GM19372 (cell line): Measurements from ENCODE around the gene MTREX.

Experiments
- ATAC-seq: cut with Tn5 transposase; IDR thresholded peaks from one replicate; pipeline ENCODE4 v1.9.1; 2021; ENCODE audit warnings: mild to moderate bottlenecking, low read depth, moderate library complexity; ENCODE audit not compliant: unreplicated experiment

The MTREX gene

GRCh38 chr5:55418994-55419968 is 111.5 kb downstream of the MTREX start:
- no peak for ATAC-seq

- ATAC-seq, result peak; percentile 94
These were observed 113.3 kb downstream of the MTREX start for GRCh38 chr5:55421074-55421529.

GRCh38 chr5:55426455-55426854 is 118.7 kb downstream of the MTREX start:
- ATAC-seq, result no peak

GRCh38 chr5:55427157-55427556 is 119.4 kb downstream of the MTREX start:
- ATAC-seq, result no peak

GRCh38 chr5:55429221-55429612 is 121.4 kb downstream of the MTREX start:
- ATAC-seq, result no peak

- ATAC-seq, result no peak
These were observed 121.9 kb downstream of the MTREX start for GRCh38 chr5:55429613-55430253.

GRCh38 chr5:55432549-55432948 is 124.8 kb downstream of the MTREX start:
- ATAC-seq, result no peak

- no peak for ATAC-seq
These were observed 129.7 kb downstream of the MTREX start for GRCh38 chr5:55437452-55437851.

GRCh38 chr5:55437859-55438206 is 130.0 kb downstream of the MTREX start:
- no peak for ATAC-seq

GRCh38 chr5:55438998-55439397 is 131.2 kb downstream of the MTREX start:
- no peak for ATAC-seq

- ATAC-seq, result no peak
These were observed 132.4 kb downstream of the MTREX start for GRCh38 chr5:55440188-55440646.

- no peak for ATAC-seq
These were observed 133.4 kb downstream of the MTREX start for GRCh38 chr5:55441107-55441771.

- no peak for ATAC-seq
These were observed 134.2 kb downstream of the MTREX start for GRCh38 chr5:55441954-55442353.

GRCh38 chr5:55445791-55446190 is 138.0 kb downstream of the MTREX start:
- no peak for ATAC-seq

- no peak for ATAC-seq
These were observed 139.0 kb downstream of the MTREX start for GRCh38 chr5:55446640-55447351.

- no peak for ATAC-seq
These were observed 142.4 kb downstream of the MTREX start for GRCh38 chr5:55450050-55450765.

GRCh38 chr5:55451976-55452375 is 144.2 kb downstream of the MTREX start:
- ATAC-seq, result no peak

- no peak for ATAC-seq
These were observed 145.4 kb downstream of the MTREX start for GRCh38 chr5:55453211-55453610.

GRCh38 chr5:55454282-55454681 is 146.5 kb downstream of the MTREX start:
- no peak for ATAC-seq
